ENCODE measurements around the gene ANKRD30BL. TPM values are rescaled to one million over a fixed set of nuclear protein-coding genes. Genes with fewer than 3 reads are reported as not detected.
"Not testable (repeated sequence)": the region's sequence is repeated elsewhere in the genome, so short reads cannot be mapped to it uniquely, and the experiment has no call there.

Gene ANKRD30BL, protein sequence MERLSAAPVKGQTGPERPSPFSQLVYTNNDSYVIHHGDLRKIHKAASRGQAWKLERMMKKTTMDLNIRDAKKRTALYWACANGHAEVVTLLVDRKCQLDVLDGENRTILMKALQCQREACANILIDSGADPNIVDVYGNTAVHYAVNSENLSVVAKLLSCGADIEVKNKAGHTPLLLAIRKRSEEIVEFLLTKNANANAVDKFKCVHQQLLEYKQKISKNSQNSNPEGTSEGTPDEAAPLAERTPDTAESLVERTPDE
- polyA plus RNA-seq, result 0.64 TPM

- not testable (repeated sequence) for H3K27me3 Mint-ChIP-seq, H3K36me3 Mint-ChIP-seq, H3K9me3 Mint-ChIP-seq, H3K4me1 Mint-ChIP-seq
- H3K4me3 Mint-ChIP-seq, result peak within 1 kb of the TSS in 2 of 4 donors; percentile 52 to 67
- H3K27ac Mint-ChIP-seq, result peak within 1 kb of the TSS in 1 of 3 donors; percentile 78
Observed at GRCh38 chr2:132161161-132162124, at the start of gene ANKRD30BL. ANKRD30BL (minus strand) TSS chr2:132161952; CDS start chr2:132161705, 247 bp downstream.

- H3K4me3 Mint-ChIP-seq, H3K27me3 Mint-ChIP-seq, H3K27ac Mint-ChIP-seq, H3K9me3 Mint-ChIP-seq, H3K36me3 Mint-ChIP-seq, H3K4me1 Mint-ChIP-seq: not testable (repeated sequence)
Observed at GRCh38 chr2:132202866-132203265, 41.1 kb upstream of the ANKRD30BL start.

DNA sequence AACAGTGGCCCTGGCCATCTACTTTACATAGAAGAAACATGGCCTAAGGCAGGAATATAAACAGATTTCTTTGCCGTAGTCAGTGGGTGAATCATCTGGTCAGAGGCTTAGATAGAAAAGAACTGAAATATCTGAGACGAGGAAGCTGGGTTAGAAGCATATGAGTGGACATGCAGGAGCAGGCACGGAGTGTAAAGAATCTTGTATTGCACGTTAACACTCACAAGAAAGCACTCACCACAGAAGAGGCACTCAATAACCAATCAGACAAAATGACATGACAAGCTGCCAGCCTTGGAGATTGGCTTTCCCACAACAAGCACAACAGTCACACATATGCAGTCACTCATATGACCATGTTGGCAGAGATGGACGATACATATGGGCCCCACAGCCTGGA, 31.1 kb upstream of the ANKRD30BL start:
- not testable (repeated sequence) for H3K27ac Mint-ChIP-seq, H3K27me3 Mint-ChIP-seq, H3K4me3 Mint-ChIP-seq, H3K9me3 Mint-ChIP-seq, H3K4me1 Mint-ChIP-seq, H3K36me3 Mint-ChIP-seq

- not testable (repeated sequence) for H3K27me3 Mint-ChIP-seq, H3K36me3 Mint-ChIP-seq, H3K9me3 Mint-ChIP-seq, H3K4me1 Mint-ChIP-seq, H3K4me3 Mint-ChIP-seq, H3K27ac Mint-ChIP-seq
Observed at GRCh38 chr2:132167100-132167499, 5.3 kb upstream of the ANKRD30BL start.

GRCh38 chr2:132162125-132162660, 441 bp upstream of the ANKRD30BL start:
- H3K27me3 Mint-ChIP-seq, H3K36me3 Mint-ChIP-seq, H3K27ac Mint-ChIP-seq, H3K4me1 Mint-ChIP-seq, H3K4me3 Mint-ChIP-seq, H3K9me3 Mint-ChIP-seq: not testable (repeated sequence)

GRCh38 chr2:132146774-132147173, 15.0 kb downstream of the ANKRD30BL start:
- H3K36me3 Mint-ChIP-seq, H3K27ac Mint-ChIP-seq, H3K9me3 Mint-ChIP-seq, H3K4me3 Mint-ChIP-seq, H3K4me1 Mint-ChIP-seq, H3K27me3 Mint-ChIP-seq: not testable (repeated sequence)

Measured in IgD-negative memory B cell (primary cell).